Osteoblast (primary cell): ENCODE data around the gene CLEC20A. TPM values are rescaled to one million over a fixed set of nuclear protein-coding genes. Genes with fewer than 3 reads are reported as not detected.

Experiments
- DNase-seq: peaks from one replicate; pipeline ENCODE4 v3.0.0; 2011; ENCODE audit warnings: low spot score, mixed read lengths; ENCODE audit not compliant: insufficient read length; ENCODE audit errors: missing footprints
- H2AFZ ChIP-seq: 2 replicates; pipeline ENCODE4 v1.6.0; 2011; ENCODE audit warnings: mild to moderate bottlenecking, low read length
- H3K27ac ChIP-seq: 2 replicates; pipeline ENCODE4 v1.5.1; 2011; ENCODE audit warnings: mild to moderate bottlenecking, low read depth, low read length, moderate library complexity
- H3K27me3 ChIP-seq: 2 replicates; pipeline ENCODE4 v1.6.0; 2012; ENCODE audit warnings: mild to moderate bottlenecking, control low read depth, inconsistent platforms, low read length, moderate library complexity; ENCODE audit not compliant: insufficient read depth
- H3K36me3 ChIP-seq: 2 replicates; pipeline ENCODE4 v1.5.1; 2011; ENCODE audit warnings: mild to moderate bottlenecking, low read length, control low read depth, moderate library complexity; ENCODE audit not compliant: insufficient read depth
- H3K4me1 ChIP-seq: 2 replicates; pipeline ENCODE4 v1.5.1; 2011; ENCODE audit warnings: mild to moderate bottlenecking, low read length, control low read depth, moderate library complexity; ENCODE audit not compliant: insufficient read depth
- H3K4me2 ChIP-seq: 2 replicates; pipeline ENCODE4 v1.6.0; 2011; ENCODE audit warnings: mild to moderate bottlenecking, low read length; ENCODE audit not compliant: insufficient read depth
- H3K4me3 ChIP-seq: fragments of 200-600 bp; sonication (generic); 3 replicates; pipeline ENCODE4 v1.5.1; 2012; ENCODE audit warnings: mild to moderate bottlenecking, low read length, inconsistent platforms; ENCODE audit not compliant: insufficient read depth
- H3K79me2 ChIP-seq: 2 replicates; pipeline ENCODE4 v1.6.0; 2012; ENCODE audit warnings: mild to moderate bottlenecking, low read length, control low read depth, inconsistent platforms; ENCODE audit not compliant: insufficient read depth
- H3K9me3 ChIP-seq: 2 replicates; pipeline ENCODE4 v1.5.1; 2011; ENCODE audit warnings: low read depth, low read length, control low read depth
- H4K20me1 ChIP-seq: 2 replicates; pipeline ENCODE4 v1.6.0; 2012; ENCODE audit warnings: mild to moderate bottlenecking, low read length, control low read depth; ENCODE audit not compliant: insufficient read depth
- total RNA-seq: library from RNA; depleted of rRNA; stranded (reverse); fragments of >200 nt; gene quantifications from 2 replicates; pipeline ENCODE4 v1.2.3, GENCODE V29; 2012
- TF ChIP-seq, protein P1 (sequence below): IDR thresholded peaks from 2 replicates; pipeline ENCODE4 v1.5.1; 2011; ENCODE audit warnings: mild to moderate bottlenecking, low read depth, low read length, moderate library complexity; ENCODE audit errors: extremely low read depth

The CLEC20A gene
- total RNA-seq, 1 donor, result under 0.01 TPM

DNA sequence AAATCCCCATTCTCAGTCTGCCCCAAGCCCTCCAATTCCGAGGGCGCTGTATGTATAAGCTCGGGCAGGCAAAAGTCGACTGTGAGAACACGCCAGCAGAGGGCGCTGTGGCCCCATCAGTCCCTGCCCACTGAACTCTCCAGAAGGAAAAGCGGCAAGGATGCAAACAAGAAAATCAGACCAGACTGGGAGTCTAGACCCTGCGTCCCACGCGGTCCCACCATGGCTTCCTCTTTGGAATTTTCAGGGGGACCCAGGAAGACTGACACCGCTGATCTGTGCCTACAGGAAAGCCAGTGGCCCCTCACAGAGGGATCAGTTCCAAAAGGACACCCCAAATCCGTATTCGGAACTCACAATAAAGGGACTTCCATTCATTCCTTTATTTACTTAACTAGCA lies 35.6 kb upstream of the CLEC20A start:
- H3K4me3 ChIP-seq, result peak overlapping the region; percentile 46
- no peak overlapping the region for H3K27ac ChIP-seq
- peak overlapping the region; percentile 89 for H2AFZ ChIP-seq
- H4K20me1 ChIP-seq, result no peaks in the 10 kb centered on the region
- peaks cover 13% of the 10 kb centered on the region for H3K4me1 ChIP-seq
- H3K36me3 ChIP-seq, result no peaks in the 10 kb centered on the region
- H3K9me3 ChIP-seq, result no peaks in the 10 kb centered on the region
- DNase-seq, result peak; percentile 94
- no peaks in the 10 kb centered on the region for H3K79me2 ChIP-seq
- TF ChIP-seq, protein P1, sequence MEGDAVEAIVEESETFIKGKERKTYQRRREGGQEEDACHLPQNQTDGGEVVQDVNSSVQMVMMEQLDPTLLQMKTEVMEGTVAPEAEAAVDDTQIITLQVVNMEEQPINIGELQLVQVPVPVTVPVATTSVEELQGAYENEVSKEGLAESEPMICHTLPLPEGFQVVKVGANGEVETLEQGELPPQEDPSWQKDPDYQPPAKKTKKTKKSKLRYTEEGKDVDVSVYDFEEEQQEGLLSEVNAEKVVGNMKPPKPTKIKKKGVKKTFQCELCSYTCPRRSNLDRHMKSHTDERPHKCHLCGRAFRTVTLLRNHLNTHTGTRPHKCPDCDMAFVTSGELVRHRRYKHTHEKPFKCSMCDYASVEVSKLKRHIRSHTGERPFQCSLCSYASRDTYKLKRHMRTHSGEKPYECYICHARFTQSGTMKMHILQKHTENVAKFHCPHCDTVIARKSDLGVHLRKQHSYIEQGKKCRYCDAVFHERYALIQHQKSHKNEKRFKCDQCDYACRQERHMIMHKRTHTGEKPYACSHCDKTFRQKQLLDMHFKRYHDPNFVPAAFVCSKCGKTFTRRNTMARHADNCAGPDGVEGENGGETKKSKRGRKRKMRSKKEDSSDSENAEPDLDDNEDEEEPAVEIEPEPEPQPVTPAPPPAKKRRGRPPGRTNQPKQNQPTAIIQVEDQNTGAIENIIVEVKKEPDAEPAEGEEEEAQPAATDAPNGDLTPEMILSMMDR, result peak; percentile 90
- peak overlapping the region; percentile 74 for H3K4me2 ChIP-seq
- H3K27me3 ChIP-seq, result no peaks in the 10 kb centered on the region

DNA sequence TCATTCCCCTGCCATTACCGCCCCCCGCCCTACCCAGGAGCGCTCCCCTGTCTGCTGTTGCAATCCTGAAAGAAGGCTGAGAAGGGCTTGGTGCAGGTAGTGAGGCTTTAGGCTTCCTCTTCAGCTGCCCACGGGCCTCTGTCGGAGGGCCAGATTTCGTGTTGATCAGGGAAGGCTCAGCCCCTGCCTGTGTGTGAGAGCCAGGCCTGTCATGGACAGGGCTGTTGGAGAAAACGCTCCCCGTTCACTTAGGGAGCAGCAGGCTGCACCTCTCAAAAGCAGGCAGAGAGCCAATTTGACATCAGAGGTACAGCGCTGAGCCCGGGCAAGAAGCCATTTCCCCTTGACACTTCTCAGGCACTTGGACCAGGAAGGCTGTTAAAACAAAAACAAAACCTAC lies 35.1 kb upstream of the CLEC20A start:
- no peaks in the 10 kb centered on the region for H3K36me3 ChIP-seq
- peaks cover 8% of the 10 kb centered on the region for H3K4me1 ChIP-seq
- no peaks in the 10 kb centered on the region for H3K27me3 ChIP-seq
- H3K9me3 ChIP-seq, result no peaks in the 10 kb centered on the region
- H3K79me2 ChIP-seq, result no peaks in the 10 kb centered on the region
- H3K4me2 ChIP-seq, result peak overlapping the region; percentile 74
- no peaks in the 10 kb centered on the region for H4K20me1 ChIP-seq
- H3K4me3 ChIP-seq, result no peak overlapping the region
- H2AFZ ChIP-seq, result peak overlapping the region; percentile 80
- no peak overlapping the region for H3K27ac ChIP-seq
- TF ChIP-seq, protein P1, result no peak
- no peak for DNase-seq

DNA sequence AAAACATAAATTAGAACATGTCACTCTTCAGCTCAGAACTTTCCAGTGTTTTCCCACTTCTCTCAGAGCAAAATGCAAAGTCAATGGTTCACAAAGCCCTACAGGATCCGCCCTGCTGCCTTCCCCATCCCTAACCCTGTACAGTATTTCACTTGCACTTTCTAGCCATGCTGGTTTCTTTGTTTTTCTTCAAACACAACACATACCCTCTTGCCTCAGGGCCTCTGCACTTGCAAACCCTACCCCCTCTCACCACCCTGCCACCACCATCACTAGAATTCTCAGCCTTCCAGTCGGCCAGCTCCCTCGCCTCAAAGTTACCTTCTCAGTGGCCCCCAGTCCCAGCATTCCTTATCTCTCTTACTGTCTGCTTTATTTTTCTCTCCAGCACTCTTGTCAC lies 33.7 kb upstream of the CLEC20A start:
- Histone ChIP-seq H3K9me3 (no peaks in the 10 kb centered on the region), H2AFZ (no peak overlapping the region), H4K20me1 (no peaks in the 10 kb centered on the region), H3K27me3 (no peaks in the 10 kb centered on the region), H3K36me3 (no peaks in the 10 kb centered on the region), H3K4me2 (no peak overlapping the region), H3K27ac (no peak overlapping the region), H3K4me3 (no peak overlapping the region), H3K79me2 (no peaks in the 10 kb centered on the region), H3K4me1 (peaks cover 2% of the 10 kb centered on the region)
- TF ChIP-seq, protein P1, result no peak
- no peak for DNase-seq

DNA sequence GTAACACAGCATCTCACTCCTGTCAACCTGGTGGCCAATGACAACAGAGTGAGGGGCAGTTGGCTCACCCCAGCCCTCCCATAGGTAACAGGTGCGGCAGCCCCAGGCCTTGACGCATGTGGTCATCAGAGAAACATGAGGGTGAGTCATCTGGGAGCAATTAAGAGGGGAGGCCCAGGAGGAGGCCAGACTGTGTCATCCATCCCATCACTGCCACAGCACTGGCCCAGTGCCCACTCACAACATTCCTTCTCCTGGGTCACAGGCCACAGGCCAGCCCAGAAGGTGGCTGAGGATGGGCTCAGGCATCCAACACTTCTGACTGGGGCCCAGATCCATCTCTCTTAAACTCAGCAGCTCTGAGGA lies 33.3 kb upstream of the CLEC20A start:
- H3K27me3 ChIP-seq, result no peaks in the 10 kb centered on the region
- peak; percentile 92 for DNase-seq
- TF ChIP-seq, protein P1, result no peak
- H4K20me1 ChIP-seq, result no peaks in the 10 kb centered on the region
- H3K4me2 ChIP-seq, result no peak overlapping the region
- no peak overlapping the region for H3K4me3 ChIP-seq
- H3K36me3 ChIP-seq, result no peaks in the 10 kb centered on the region
- no peaks in the 10 kb centered on the region for H3K79me2 ChIP-seq
- H3K9me3 ChIP-seq, result no peaks in the 10 kb centered on the region
- no peak overlapping the region for H3K27ac ChIP-seq
- peaks cover 2% of the 10 kb centered on the region for H3K4me1 ChIP-seq
- no peak overlapping the region for H2AFZ ChIP-seq
